ENCODE measurements around the gene PPP1R7.

GRCh38 chr2:241114836-241115235, 35.4 kb upstream of the PPP1R7 start:
- no peak for TF ChIP-seq CREB1 (IDR thresholded peaks at IDR 0.05; ENCODE audit: low read depth)
- TF ChIP-seq REST (IDR thresholded peaks at IDR 0.05; ENCODE audit: low read depth), result no peak
- TF ChIP-seq RAD21 (IDR thresholded peaks at IDR 0.05; ENCODE audit: low read depth), result no peak
- TF ChIP-seq FOXM1 (IDR thresholded peaks at IDR 0.05; ENCODE audit: borderline replicate concordance, low read depth), result no peak
- no peak for TF ChIP-seq USF1 (IDR thresholded peaks at IDR 0.05)
- no peak for TF ChIP-seq NFIC (IDR thresholded peaks at IDR 0.05)
- no peak for TF ChIP-seq MAX (IDR thresholded peaks at IDR 0.05)
- no peak for TF ChIP-seq EP300 (IDR thresholded peaks at IDR 0.05; ENCODE audit: borderline replicate concordance)
- no peak for TF ChIP-seq TAF1 (IDR thresholded peaks at IDR 0.05; ENCODE audit: low read depth)
- no peak for TF ChIP-seq YY1 (IDR thresholded peaks at IDR 0.05; ENCODE audit: low read depth)

Data from Ishikawa (cell line).